ENCODE results near the gene CLEC4A.
"Not testable (repeated sequence)": the region's sequence is repeated elsewhere in the genome, so short reads cannot be mapped to it uniquely, and the experiment has no call there.

Gene CLEC4A

DNA sequence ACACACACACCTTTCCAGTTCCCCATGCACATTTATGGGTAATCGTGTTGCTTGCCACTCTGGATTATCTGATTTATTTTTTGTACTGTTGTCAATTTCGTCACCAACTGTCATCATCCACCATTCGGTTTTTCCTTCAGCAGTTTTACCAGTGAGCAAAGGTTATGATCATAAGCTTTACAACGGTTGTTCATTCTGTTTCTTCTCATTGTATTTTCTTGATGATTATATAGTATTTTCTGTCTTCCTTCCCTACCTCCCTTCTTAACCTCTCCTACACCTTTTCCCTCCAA lies 40.7 kb upstream of the CLEC4A start:
- Histone ChIP-seq H3K18ac (ENCODE audit: low read length) (no peak overlapping the region), H2AFZ (ENCODE audit: insufficient read depth, low read length, poor library complexity) (no peak overlapping the region), H3K4me1 (ENCODE audit: control insufficient read depth in 1 of 2, insufficient read depth in 2 of 2, low read length in 2 of 2) (peaks cover 2 to 3% of the 10 kb centered on the region in 2 experiments), H3K36me3 (ENCODE audit: control insufficient read depth in 1 of 2, insufficient read depth in 2 of 2, low read length in 2 of 2) (peaks cover 0 to 2% of the 10 kb centered on the region in 2 experiments), H3K4me2 (ENCODE audit: low read length) (peak overlapping the region; percentile 76), H2BK12ac (ENCODE audit: low read length) (no peak overlapping the region), H3K14ac (ENCODE audit: low read length) (no peak overlapping the region), H4K12ac (ENCODE audit: low read depth, low read length) (no peak overlapping the region), H3K4ac (ENCODE audit: low read depth, low read length) (no peak overlapping the region), H3K27me3 (ENCODE audit: insufficient read depth, low read length) (no peaks in the 10 kb centered on the region), H3K27ac (ENCODE audit: low read depth, low read length) (no peak overlapping the region), H4K8ac (ENCODE audit: low read depth, low read length) (no peak overlapping the region), H3K9ac (ENCODE audit: low read length) (no peak overlapping the region), H4K91ac (ENCODE audit: low read depth, low read length) (no peak overlapping the region), H2BK120ac (ENCODE audit: insufficient read depth, low read length, poor library complexity) (no peak overlapping the region), H3K79me2 (ENCODE audit: control insufficient read depth, insufficient read depth, low read length, poor library complexity) (peaks cover 2% of the 10 kb centered on the region), H3K9me3 (ENCODE audit: insufficient read depth, low read depth, low read length) (no peaks in the 10 kb centered on the region), H3K23ac (ENCODE audit: low read length) (no peak overlapping the region), H3K4me3 (ENCODE audit: low read depth, low read length) (peak overlapping the region; percentile 95), H3K79me1 (ENCODE audit: low read length) (peaks cover 6% of the 10 kb centered on the region), H2BK5ac (ENCODE audit: low read depth, low read length, poor library complexity) (no peak overlapping the region), H2AK5ac (ENCODE audit: low read length) (no peak overlapping the region)
- no CpG with 5 or more reads among the region's 4 CpGs for WGBS (ENCODE audit: extremely low coverage, insufficient coverage, insufficient read length)
- no peak for DNase-seq

DNA sequence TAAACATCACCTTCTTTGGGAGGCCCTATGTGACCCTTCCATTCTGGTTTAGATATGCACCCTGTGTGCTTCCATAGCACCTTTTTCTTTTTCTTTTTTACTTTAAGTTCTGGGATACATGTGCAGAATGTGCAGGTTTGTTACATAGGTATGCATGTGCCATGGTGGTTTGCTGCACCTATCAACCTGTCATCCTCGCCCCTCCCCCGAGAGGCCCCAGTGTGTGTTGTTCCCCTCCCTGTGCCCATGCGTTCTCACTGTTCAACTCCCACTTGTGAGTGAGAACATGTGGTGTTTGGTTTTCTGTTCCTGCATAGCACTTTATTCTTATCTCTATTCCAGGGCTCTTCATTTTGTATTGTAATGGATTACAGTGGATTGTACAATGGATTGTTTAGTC lies 39.1 kb upstream of the CLEC4A start:
- not testable (repeated sequence) for H3K9me3 ChIP-seq (ENCODE audit: insufficient read depth, low read depth, low read length); H3K4me2 ChIP-seq (ENCODE audit: low read length); H4K91ac ChIP-seq (ENCODE audit: low read depth, low read length); H3K4ac ChIP-seq (ENCODE audit: low read depth, low read length); H2AFZ ChIP-seq (ENCODE audit: insufficient read depth, low read length, poor library complexity); H2BK12ac ChIP-seq (ENCODE audit: low read length); H2BK120ac ChIP-seq (ENCODE audit: insufficient read depth, low read length, poor library complexity); DNase-seq; H3K9ac ChIP-seq (ENCODE audit: low read length); H3K4me1 ChIP-seq (ENCODE audit: control insufficient read depth in 1 of 2, insufficient read depth in 2 of 2, low read length in 2 of 2); H4K12ac ChIP-seq (ENCODE audit: low read depth, low read length); H3K4me3 ChIP-seq (ENCODE audit: low read depth, low read length); H3K27ac ChIP-seq (ENCODE audit: low read depth, low read length); H2AK5ac ChIP-seq (ENCODE audit: low read length); H3K79me2 ChIP-seq (ENCODE audit: control insufficient read depth, insufficient read depth, low read length, poor library complexity); H2BK5ac ChIP-seq (ENCODE audit: low read depth, low read length, poor library complexity); H3K79me1 ChIP-seq (ENCODE audit: low read length); H3K27me3 ChIP-seq (ENCODE audit: insufficient read depth, low read length); H3K36me3 ChIP-seq (ENCODE audit: control insufficient read depth in 1 of 2, insufficient read depth in 2 of 2, low read length in 2 of 2); H3K18ac ChIP-seq (ENCODE audit: low read length); H3K14ac ChIP-seq (ENCODE audit: low read length); H4K8ac ChIP-seq (ENCODE audit: low read depth, low read length); H3K23ac ChIP-seq (ENCODE audit: low read length)
- WGBS (ENCODE audit: extremely low coverage, insufficient coverage, insufficient read length), result no CpG with 5 or more reads among the region's 3 CpGs

DNA sequence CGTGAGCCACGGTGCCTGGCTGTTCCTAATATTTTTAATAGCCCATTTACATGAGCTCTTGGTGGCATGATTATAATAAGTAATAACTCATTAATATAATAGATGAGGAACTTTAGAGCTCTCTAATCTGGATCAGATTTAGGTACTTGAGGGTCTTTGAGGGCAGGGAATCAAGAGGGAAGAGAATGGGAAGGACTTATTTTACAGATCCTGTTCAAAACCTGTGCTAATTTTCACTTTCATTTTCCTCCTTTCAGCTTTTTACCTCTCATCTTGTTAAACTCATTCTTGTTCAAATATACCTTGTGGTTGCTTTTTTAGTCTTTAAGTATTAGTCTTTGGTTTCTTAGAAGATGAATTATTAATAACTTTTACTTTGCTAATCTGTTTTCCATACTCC lies 35.8 kb upstream of the CLEC4A start:
- no peak overlapping the region for H3K14ac ChIP-seq (ENCODE audit: low read length)
- no peak overlapping the region for H3K9ac ChIP-seq (ENCODE audit: low read length)
- H2BK12ac ChIP-seq (ENCODE audit: low read length), result no peak overlapping the region
- no peak overlapping the region for H2BK120ac ChIP-seq (ENCODE audit: insufficient read depth, low read length, poor library complexity)
- no peak overlapping the region for H4K91ac ChIP-seq (ENCODE audit: low read depth, low read length)
- no peak overlapping the region for H4K8ac ChIP-seq (ENCODE audit: low read depth, low read length)
- WGBS (ENCODE audit: extremely low coverage, insufficient coverage, insufficient read length), result no CpG with 5 or more reads among the region's 2 CpGs
- H2BK5ac ChIP-seq (ENCODE audit: low read depth, low read length, poor library complexity), result no peak overlapping the region
- no peaks in the 10 kb centered on the region for H3K79me1 ChIP-seq (ENCODE audit: low read length)
- H3K4me2 ChIP-seq (ENCODE audit: low read length), result no peak overlapping the region
- H3K27ac ChIP-seq (ENCODE audit: low read depth, low read length), result no peak overlapping the region
- no peaks in the 10 kb centered on the region for H3K9me3 ChIP-seq (ENCODE audit: insufficient read depth, low read depth, low read length)
- no peak overlapping the region for H2AK5ac ChIP-seq (ENCODE audit: low read length)
- H3K36me3 ChIP-seq (ENCODE audit: control insufficient read depth in 1 of 2, insufficient read depth in 2 of 2, low read length in 2 of 2), result peaks cover 10 to 17% of the 10 kb centered on the region in 2 experiments
- no peaks in the 10 kb centered on the region for H3K79me2 ChIP-seq (ENCODE audit: control insufficient read depth, insufficient read depth, low read length, poor library complexity)
- no peaks in the 10 kb centered on the region for H3K27me3 ChIP-seq (ENCODE audit: insufficient read depth, low read length)
- no peak overlapping the region for H2AFZ ChIP-seq (ENCODE audit: insufficient read depth, low read length, poor library complexity)
- H3K23ac ChIP-seq (ENCODE audit: low read length), result no peak overlapping the region
- H3K18ac ChIP-seq (ENCODE audit: low read length), result no peak overlapping the region
- no peak overlapping the region for H4K12ac ChIP-seq (ENCODE audit: low read depth, low read length)
- no peak for DNase-seq
- no peak overlapping the region for H3K4me3 ChIP-seq (ENCODE audit: low read depth, low read length)
- H3K4me1 ChIP-seq (ENCODE audit: control insufficient read depth in 1 of 2, insufficient read depth in 2 of 2, low read length in 2 of 2), result no peaks in the 10 kb centered on the region
- no peak overlapping the region for H3K4ac ChIP-seq (ENCODE audit: low read depth, low read length)

DNA sequence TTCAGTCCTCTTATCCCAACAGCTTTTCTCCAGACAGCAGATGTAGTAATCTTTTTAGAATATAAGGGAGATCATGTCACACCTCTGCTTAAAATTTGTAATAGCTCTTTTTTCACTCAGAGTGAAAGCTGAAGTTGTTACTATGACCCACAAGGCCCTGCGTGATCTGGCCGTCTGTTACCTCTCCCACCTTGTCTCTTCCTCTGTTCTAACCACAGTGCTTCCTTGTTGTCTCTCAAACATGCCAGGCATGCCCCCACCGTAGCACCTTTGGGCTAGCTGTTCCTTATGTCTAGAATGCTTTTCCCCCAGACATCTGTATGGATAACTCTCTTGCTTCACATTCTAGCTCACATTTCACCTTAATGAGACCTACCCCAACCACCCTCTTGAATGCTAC lies 34.8 kb upstream of the CLEC4A start:
- H3K23ac ChIP-seq (ENCODE audit: low read length), result no peak overlapping the region
- H3K27me3 ChIP-seq (ENCODE audit: insufficient read depth, low read length), result no peaks in the 10 kb centered on the region
- H3K4me1 ChIP-seq (ENCODE audit: control insufficient read depth in 1 of 2, insufficient read depth in 2 of 2, low read length in 2 of 2), result no peaks in the 10 kb centered on the region
- H2BK5ac ChIP-seq (ENCODE audit: low read depth, low read length, poor library complexity), result no peak overlapping the region
- H3K27ac ChIP-seq (ENCODE audit: low read depth, low read length), result no peak overlapping the region
- no peak overlapping the region for H3K4ac ChIP-seq (ENCODE audit: low read depth, low read length)
- no peak overlapping the region for H3K4me3 ChIP-seq (ENCODE audit: low read depth, low read length)
- no peak overlapping the region for H3K4me2 ChIP-seq (ENCODE audit: low read length)
- H4K8ac ChIP-seq (ENCODE audit: low read depth, low read length), result no peak overlapping the region
- H4K12ac ChIP-seq (ENCODE audit: low read depth, low read length), result no peak overlapping the region
- H2AK5ac ChIP-seq (ENCODE audit: low read length), result no peak overlapping the region
- no CpG with 5 or more reads among the region's 3 CpGs for WGBS (ENCODE audit: extremely low coverage, insufficient coverage, insufficient read length)
- H3K18ac ChIP-seq (ENCODE audit: low read length), result no peak overlapping the region
- no peak overlapping the region for H3K9ac ChIP-seq (ENCODE audit: low read length)
- no peak overlapping the region for H2AFZ ChIP-seq (ENCODE audit: insufficient read depth, low read length, poor library complexity)
- DNase-seq, result no peak
- H3K36me3 ChIP-seq (ENCODE audit: control insufficient read depth in 1 of 2, insufficient read depth in 2 of 2, low read length in 2 of 2), result peaks cover 15 to 22% of the 10 kb centered on the region in 2 experiments
- H2BK120ac ChIP-seq (ENCODE audit: insufficient read depth, low read length, poor library complexity), result no peak overlapping the region
- H3K14ac ChIP-seq (ENCODE audit: low read length), result no peak overlapping the region
- no peak overlapping the region for H2BK12ac ChIP-seq (ENCODE audit: low read length)
- no peak overlapping the region for H4K91ac ChIP-seq (ENCODE audit: low read depth, low read length)
- H3K79me2 ChIP-seq (ENCODE audit: control insufficient read depth, insufficient read depth, low read length, poor library complexity), result no peaks in the 10 kb centered on the region
- no peaks in the 10 kb centered on the region for H3K79me1 ChIP-seq (ENCODE audit: low read length)
- no peaks in the 10 kb centered on the region for H3K9me3 ChIP-seq (ENCODE audit: insufficient read depth, low read depth, low read length)

Measured in trophoblast cell (in vitro differentiated cells and primary cell).